Endometrial microvascular endothelial cells (primary cell): ENCODE data around the gene NUAK1. TPM values are rescaled to one million over a fixed set of nuclear protein-coding genes. Genes with fewer than 3 reads are reported as not detected.

Experiments
- in situ Hi-C: cut with HindIII; loops from 2 replicates; pipeline ENCODE4 v1.10.0; 2017; ENCODE audit warnings: low sequenced_read_pairs, low pct_unique_long_range_greater_than_20kb; ENCODE audit errors: inconsistent ontology term
- total RNA-seq: library from RNA; depleted of rRNA; stranded (reverse); fragments of >200 nt; gene quantifications from one replicate; pipeline ENCODE4 v1.2.3, GENCODE V29; 2015; ENCODE audit errors: inconsistent ontology term

The NUAK1 gene
- total RNA-seq, 1 donor from 2014 or later: 34.8 TPM

- in situ Hi-C loops: no loop called here
These were observed 89.6 kb downstream of the NUAK1 start for GRCh38 chr12:106049105-106049504.

GRCh38 chr12:106048676-106049075, 90.1 kb downstream of the NUAK1 start:
- in situ Hi-C loops: no loop called here

- in situ Hi-C loops: no loop called here
These were observed 90.7 kb downstream of the NUAK1 start for GRCh38 chr12:106048016-106048415.

- in situ Hi-C loops: no loop called here
These were observed 91.8 kb downstream of the NUAK1 start for GRCh38 chr12:106046947-106047346.

GRCh38 chr12:106046301-106046846, 92.4 kb downstream of the NUAK1 start:
- in situ Hi-C loops: no loop called here

- in situ Hi-C loops: no loop called here
These were observed 93.5 kb downstream of the NUAK1 start for GRCh38 chr12:106045251-106045674.

GRCh38 chr12:106044773-106045172, 94.0 kb downstream of the NUAK1 start:
- in situ Hi-C loops: no loop called here

GRCh38 chr12:106042037-106042436, 96.7 kb downstream of the NUAK1 start:
- in situ Hi-C loops: no loop called here

GRCh38 chr12:106040521-106040920, 98.2 kb downstream of the NUAK1 start:
- in situ Hi-C loops: no loop called here

- in situ Hi-C loops: no loop called here
These were observed 98.9 kb downstream of the NUAK1 start for GRCh38 chr12:106039646-106040404.

GRCh38 chr12:106039242-106039641, 99.5 kb downstream of the NUAK1 start:
- in situ Hi-C loops: no loop called here

GRCh38 chr12:106037524-106038298, 101.0 kb downstream of the NUAK1 start:
- in situ Hi-C loops: no loop called here

GRCh38 chr12:106035421-106035820, 103.3 kb downstream of the NUAK1 start:
- in situ Hi-C loops: no loop called here

GRCh38 chr12:106034316-106034715, 104.4 kb downstream of the NUAK1 start:
- in situ Hi-C loops: no loop called here

- in situ Hi-C loops: no loop called here
These were observed 105.5 kb downstream of the NUAK1 start for GRCh38 chr12:106033161-106033675.

GRCh38 chr12:106032623-106032925, 106.2 kb downstream of the NUAK1 start:
- in situ Hi-C loops: no loop called here

GRCh38 chr12:106031761-106032622, 106.8 kb downstream of the NUAK1 start:
- in situ Hi-C loops: no loop called here

GRCh38 chr12:106030210-106031071, 108.3 kb downstream of the NUAK1 start:
- in situ Hi-C loops: no loop called here
